Nephron (organoid): ENCODE results near the gene SLC25A38.

Source experiments
- H3K27ac Mint-ChIP-seq, 3 experiments: 2 replicates each; pipeline ENCODE4 v1.8.0; 2020; ENCODE audit warnings: mixed read lengths in 3 of 3, mild to moderate bottlenecking in 2 of 3, moderate library complexity in 1 of 3
- H3K27me3 Mint-ChIP-seq: 2 replicates; pipeline ENCODE4 v1.8.0; 2021; ENCODE audit warnings: low read depth, mild to moderate bottlenecking, moderate library complexity, mixed read lengths
- H3K36me3 Mint-ChIP-seq: 2 replicates; pipeline ENCODE4 v1.8.0; 2020; ENCODE audit warnings: low read depth, mixed read lengths
- H3K4me1 Mint-ChIP-seq: 2 replicates; pipeline ENCODE4 v1.8.0; 2020; ENCODE audit warnings: mixed read lengths
- H3K4me3 Mint-ChIP-seq, 3 experiments: 2 replicates each; pipeline ENCODE4 v1.8.0; 2020; ENCODE audit warnings: mild to moderate bottlenecking in 3 of 3, mixed read lengths in 3 of 3, moderate library complexity in 2 of 3
- H3K9me3 Mint-ChIP-seq: 2 replicates; pipeline ENCODE4 v1.8.0; 2020; ENCODE audit warnings: mixed read lengths
- TF ChIP-seq, protein P1 (sequence below), 3 experiments: fragments of 200-600 bp; sonication (generic); IDR thresholded peaks; one replicate each; pipeline ENCODE4 v1.5.0; 2021; ENCODE audit warnings: antibody characterized with exemption in 3 of 3; ENCODE audit not compliant: unreplicated experiment in 3 of 3

Gene SLC25A38

DNA sequence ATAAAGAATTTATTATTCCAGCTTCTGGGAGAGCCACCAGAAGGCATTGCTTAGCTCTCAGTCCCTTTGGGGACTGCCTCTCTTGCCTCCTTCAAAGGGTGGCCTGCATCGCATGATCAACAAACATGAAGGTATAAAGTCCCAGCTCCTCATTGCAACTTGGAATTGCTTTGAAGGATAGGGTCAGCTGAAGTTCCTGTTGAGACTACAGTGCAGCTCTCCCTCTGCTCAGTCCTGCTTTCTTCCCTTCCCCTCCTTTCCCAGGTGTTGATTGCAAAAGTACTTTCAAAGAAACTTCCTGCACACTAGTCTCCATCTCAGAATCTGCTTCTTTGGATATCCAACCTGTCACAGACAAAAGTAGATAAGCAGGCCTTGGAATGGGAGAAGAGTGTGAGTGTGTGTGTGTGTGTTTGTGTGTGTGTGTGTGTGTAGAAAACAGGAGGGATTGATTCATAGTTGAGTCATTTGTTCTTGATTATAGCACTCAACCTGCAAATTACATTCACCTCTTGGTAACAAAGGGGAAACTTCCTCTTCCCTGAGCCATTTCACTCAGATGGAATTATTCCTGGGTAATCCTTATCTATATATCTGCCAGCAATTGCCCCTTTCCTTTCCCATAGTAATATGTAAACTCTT lies 40.0 kb upstream of the SLC25A38 start:
- H3K9me3 Mint-ChIP-seq: no peaks in the 10 kb centered on the region
- no peaks in the 10 kb centered on the region for H3K4me1 Mint-ChIP-seq
- H3K27ac Mint-ChIP-seq: no peak overlapping the region
- TF ChIP-seq, protein P1, sequence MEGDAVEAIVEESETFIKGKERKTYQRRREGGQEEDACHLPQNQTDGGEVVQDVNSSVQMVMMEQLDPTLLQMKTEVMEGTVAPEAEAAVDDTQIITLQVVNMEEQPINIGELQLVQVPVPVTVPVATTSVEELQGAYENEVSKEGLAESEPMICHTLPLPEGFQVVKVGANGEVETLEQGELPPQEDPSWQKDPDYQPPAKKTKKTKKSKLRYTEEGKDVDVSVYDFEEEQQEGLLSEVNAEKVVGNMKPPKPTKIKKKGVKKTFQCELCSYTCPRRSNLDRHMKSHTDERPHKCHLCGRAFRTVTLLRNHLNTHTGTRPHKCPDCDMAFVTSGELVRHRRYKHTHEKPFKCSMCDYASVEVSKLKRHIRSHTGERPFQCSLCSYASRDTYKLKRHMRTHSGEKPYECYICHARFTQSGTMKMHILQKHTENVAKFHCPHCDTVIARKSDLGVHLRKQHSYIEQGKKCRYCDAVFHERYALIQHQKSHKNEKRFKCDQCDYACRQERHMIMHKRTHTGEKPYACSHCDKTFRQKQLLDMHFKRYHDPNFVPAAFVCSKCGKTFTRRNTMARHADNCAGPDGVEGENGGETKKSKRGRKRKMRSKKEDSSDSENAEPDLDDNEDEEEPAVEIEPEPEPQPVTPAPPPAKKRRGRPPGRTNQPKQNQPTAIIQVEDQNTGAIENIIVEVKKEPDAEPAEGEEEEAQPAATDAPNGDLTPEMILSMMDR (IDR thresholded peaks at IDR 0.05; ENCODE audit: unreplicated experiment in 3 of 3): no peak
- H3K4me3 Mint-ChIP-seq: no peak overlapping the region
- no peaks in the 10 kb centered on the region for H3K36me3 Mint-ChIP-seq
- H3K27me3 Mint-ChIP-seq: no peaks in the 10 kb centered on the region

DNA sequence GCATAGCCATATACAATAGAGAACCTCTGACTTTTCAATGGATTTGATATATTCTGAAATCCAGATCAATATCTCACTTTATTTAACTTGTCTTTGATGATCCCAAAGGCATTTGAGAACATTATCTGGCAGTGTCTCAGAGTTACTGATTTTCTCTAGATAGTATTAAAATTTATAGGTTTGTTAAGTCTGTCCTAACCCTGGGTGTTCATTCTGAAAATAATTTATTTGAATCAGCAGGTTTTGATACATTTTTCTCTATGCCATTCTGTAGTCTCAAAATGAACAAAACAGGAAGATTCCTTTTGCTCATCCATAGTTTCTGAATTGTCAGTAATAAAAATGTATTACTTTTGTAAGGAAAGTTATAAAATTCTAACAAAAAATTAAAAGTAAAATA lies 39.4 kb upstream of the SLC25A38 start:
- Mint-ChIP-seq H3K36me3 (no peaks in the 10 kb centered on the region), H3K9me3 (no peaks in the 10 kb centered on the region), H3K27me3 (no peaks in the 10 kb centered on the region), H3K4me1 (no peaks in the 10 kb centered on the region), H3K4me3 (no peak overlapping the region), H3K27ac (no peak overlapping the region)
- TF ChIP-seq, protein P1 (IDR thresholded peaks at IDR 0.05; ENCODE audit: unreplicated experiment in 3 of 3): no peak

DNA sequence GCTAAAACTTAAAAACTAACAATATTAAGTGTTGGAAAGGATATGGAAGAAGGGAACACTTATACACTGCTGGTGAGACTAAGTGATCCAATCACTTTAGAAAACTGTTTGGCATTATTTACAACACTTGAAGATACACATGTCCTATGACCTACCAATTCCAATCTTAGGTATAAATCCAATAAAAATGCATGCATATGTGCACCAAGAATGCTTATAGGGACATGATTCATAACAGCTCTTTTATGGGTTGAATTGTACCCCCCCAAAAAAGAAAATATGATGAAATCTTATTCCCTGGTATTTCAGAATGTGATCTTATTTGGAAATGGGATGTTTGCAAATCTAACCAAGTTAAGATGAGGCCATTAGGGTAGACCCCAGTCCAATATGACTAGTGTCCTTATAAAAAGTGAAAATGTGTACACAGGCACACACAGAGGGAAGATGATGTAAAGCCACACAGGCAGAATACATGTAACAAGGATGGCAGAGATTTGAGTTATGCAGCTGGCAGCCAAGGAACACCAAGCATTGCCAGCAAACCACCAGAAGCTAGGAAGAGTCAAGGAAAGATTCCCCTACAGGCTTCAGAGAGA lies 38.3 kb upstream of the SLC25A38 start:
- Mint-ChIP-seq H3K36me3 (no peaks in the 10 kb centered on the region), H3K27me3 (no peaks in the 10 kb centered on the region), H3K27ac (no peak overlapping the region), H3K4me1 (no peaks in the 10 kb centered on the region), H3K9me3 (no peaks in the 10 kb centered on the region), H3K4me3 (no peak overlapping the region)
- TF ChIP-seq, protein P1 (IDR thresholded peaks at IDR 0.05; ENCODE audit: unreplicated experiment in 3 of 3): no peak

DNA sequence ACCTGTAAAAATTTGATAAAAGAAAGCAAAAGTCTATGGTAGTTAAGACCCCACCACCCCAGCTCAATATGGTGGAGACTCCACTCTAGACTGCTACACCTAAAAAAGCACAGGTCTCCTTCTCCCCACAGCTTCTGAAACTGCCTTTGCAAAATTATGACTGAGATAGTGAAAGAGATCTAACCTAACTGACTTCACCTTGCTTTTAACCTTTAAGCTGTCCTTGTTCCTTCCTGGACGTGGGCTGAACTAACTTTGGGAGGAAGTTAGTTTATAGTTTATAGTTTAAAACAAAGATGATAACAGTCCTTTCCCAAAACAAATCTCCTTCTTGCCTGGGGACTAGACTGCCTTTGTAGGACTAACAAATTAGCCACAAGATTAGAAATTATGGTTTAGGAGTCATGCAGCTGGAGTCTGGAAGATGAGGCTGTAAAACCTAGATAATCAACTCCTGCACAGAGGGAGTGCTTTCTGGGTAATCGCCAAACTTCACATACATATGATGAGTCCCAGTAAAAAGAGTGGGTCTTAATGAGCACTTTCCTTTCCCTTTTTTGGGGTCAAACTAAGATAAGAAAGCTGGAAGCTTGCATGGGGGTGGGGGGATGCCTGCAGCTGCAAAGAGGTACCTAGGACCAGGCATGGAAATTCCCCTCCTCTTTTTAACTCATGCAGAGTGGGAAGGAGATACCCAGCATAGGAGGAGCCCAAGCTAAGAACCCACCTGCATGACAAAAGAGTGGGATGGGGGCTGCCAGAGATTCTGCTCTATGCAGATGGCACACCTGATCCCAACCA lies 36.2 kb upstream of the SLC25A38 start:
- no peak overlapping the region for H3K4me3 Mint-ChIP-seq
- no peaks in the 10 kb centered on the region for H3K36me3 Mint-ChIP-seq
- no peak overlapping the region for H3K27ac Mint-ChIP-seq
- H3K4me1 Mint-ChIP-seq: no peaks in the 10 kb centered on the region
- H3K27me3 Mint-ChIP-seq: no peaks in the 10 kb centered on the region
- TF ChIP-seq, protein P1 (IDR thresholded peaks at IDR 0.05; ENCODE audit: unreplicated experiment in 3 of 3): no peak
- no peaks in the 10 kb centered on the region for H3K9me3 Mint-ChIP-seq

DNA sequence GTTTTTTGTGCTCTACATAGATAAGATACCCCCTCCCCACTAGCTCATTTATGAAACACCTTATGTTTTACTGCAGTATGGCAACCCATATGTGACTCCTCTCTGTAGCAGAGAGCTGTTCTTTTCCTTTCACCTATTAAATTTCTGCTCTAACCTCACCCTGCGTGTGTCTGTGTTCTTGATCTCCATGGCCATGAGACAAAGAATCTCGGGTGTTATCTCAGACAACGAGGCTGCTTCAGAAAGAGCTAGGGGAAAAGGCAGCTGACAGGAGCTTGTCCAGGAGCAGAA lies 35.6 kb upstream of the SLC25A38 start:
- TF ChIP-seq, protein P1 (IDR thresholded peaks at IDR 0.05; ENCODE audit: unreplicated experiment in 3 of 3): no peak
- Mint-ChIP-seq H3K4me3 (no peak overlapping the region), H3K9me3 (no peaks in the 10 kb centered on the region), H3K36me3 (no peaks in the 10 kb centered on the region), H3K4me1 (no peaks in the 10 kb centered on the region), H3K27me3 (no peaks in the 10 kb centered on the region), H3K27ac (no peak overlapping the region)
